ENCODE data around the gene RRP36. TPM values are rescaled to one million over a fixed set of nuclear protein-coding genes. Genes with fewer than 3 reads are reported as not detected.

The RRP36 gene
- total RNA-seq, 1 experiment from 2014 or later = 63.4 TPM

- Histone ChIP-seq H2AFZ (ENCODE audit: low read depth, low read length, poor library complexity, severe bottlenecking) (no peak overlapping the region), H3K79me2 (ENCODE audit: insufficient read depth, low read length) (peaks cover 14% of the 10 kb centered on the region), H3K4me2 (ENCODE audit: low read length) (no peak overlapping the region), H3K27me3 (ENCODE audit: insufficient read depth, low read length) (no peaks in the 10 kb centered on the region), H3K9me2 (ENCODE audit: insufficient read depth) (no peaks in the 10 kb centered on the region), H3K27ac (ENCODE audit: low read depth, low read length) (no peak overlapping the region), H3K4me1 (ENCODE audit: control insufficient read depth in 1 of 2, insufficient read depth in 2 of 2, low read length in 2 of 2) (peaks cover 8 to 18% of the 10 kb centered on the region in 2 experiments; a peak in 3 of 4 replicates), H4K20me1 (ENCODE audit: insufficient read depth) (no peaks in the 10 kb centered on the region), H3K36me3 (ENCODE audit: control insufficient read depth in 1 of 2, insufficient read depth in 2 of 2, low read length in 2 of 2) (peaks cover 0 to 2% of the 10 kb centered on the region in 2 experiments; a peak in 1 of 4 replicates), H3K9ac (ENCODE audit: low read length) (no peak overlapping the region), H3K9me3 (ENCODE audit: control insufficient read depth in 1 of 2, insufficient read depth in 1 of 2, low read depth in 1 of 2, low read length in 2 of 2) (no peaks in the 10 kb centered on the region), H3K4me3 (replicated peaks in 1 of 2; ENCODE audit: low read depth in 1 of 2, low read length in 2 of 2) (no peak overlapping the region)
- ChIA-PET POLR2A (no interaction called here), RAD21 (ENCODE audit: low non-redundant PET in 1 of 2, low total read pairs in 2 of 2, uncharacterized antibody in 2 of 2, unreplicated experiment in 2 of 2) (no interaction called here), CTCF (no interaction called here)
- ATAC-seq = no peak
- intact Hi-C loops (cut with micrococcal nuclease) = no loop called here
- TF ChIP-seq, protein P1, sequence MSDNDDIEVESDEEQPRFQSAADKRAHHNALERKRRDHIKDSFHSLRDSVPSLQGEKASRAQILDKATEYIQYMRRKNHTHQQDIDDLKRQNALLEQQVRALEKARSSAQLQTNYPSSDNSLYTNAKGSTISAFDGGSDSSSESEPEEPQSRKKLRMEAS (IDR thresholded peaks at IDR 0.05) = no peak
- DNase-seq (ENCODE audit: low read depth, low spot score) = no peak
- BruUV-seq (replicated peaks) = no TSS peak
Measured at GRCh38 chr6:43062818-43063217, 41.4 kb downstream of the RRP36 start.

DNA sequence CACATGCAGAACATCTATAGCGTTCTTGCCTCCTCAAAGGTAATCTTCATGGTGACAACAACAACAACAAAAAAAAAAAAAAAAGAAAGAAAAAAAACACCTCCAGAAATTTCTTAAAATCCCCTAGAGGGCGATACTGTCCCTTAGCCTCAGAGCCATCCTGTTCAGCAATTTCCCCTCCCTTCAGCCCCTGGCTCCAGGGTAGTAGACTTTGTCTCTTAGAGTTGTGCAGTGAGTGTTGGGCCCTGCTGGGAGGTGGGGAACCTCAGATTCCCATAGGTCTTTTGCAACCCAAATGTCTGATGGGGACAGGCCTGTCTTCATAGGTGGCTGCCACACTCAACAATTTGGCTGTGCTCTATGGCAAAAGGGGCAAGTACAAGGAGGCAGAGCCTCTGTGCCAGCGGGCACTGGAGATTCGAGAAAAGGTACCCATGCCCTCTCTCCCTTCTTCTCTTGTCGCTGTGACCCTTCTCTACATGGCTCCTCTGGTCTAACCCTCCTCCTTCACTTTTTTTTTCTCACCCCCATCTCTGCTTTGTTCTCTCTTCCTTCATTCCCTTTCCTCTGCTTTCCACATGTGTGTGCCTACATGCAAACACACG lies 48.7 kb downstream of the RRP36 start:
- Histone ChIP-seq H2AFZ (ENCODE audit: low read depth, low read length, poor library complexity, severe bottlenecking) (no peak overlapping the region), H3K4me3 (replicated peaks in 1 of 2; ENCODE audit: low read depth in 1 of 2, low read length in 2 of 2) (no peak overlapping the region), H3K9me2 (ENCODE audit: insufficient read depth) (no peaks in the 10 kb centered on the region), H3K36me3 (ENCODE audit: control insufficient read depth in 1 of 2, insufficient read depth in 2 of 2, low read length in 2 of 2) (no peaks in the 10 kb centered on the region), H4K20me1 (ENCODE audit: insufficient read depth) (no peaks in the 10 kb centered on the region), H3K27ac (ENCODE audit: low read depth, low read length) (no peak overlapping the region), H3K4me2 (ENCODE audit: low read length) (no peak overlapping the region), H3K79me2 (ENCODE audit: insufficient read depth, low read length) (no peaks in the 10 kb centered on the region), H3K9me3 (ENCODE audit: control insufficient read depth in 1 of 2, insufficient read depth in 1 of 2, low read depth in 1 of 2, low read length in 2 of 2) (no peaks in the 10 kb centered on the region), H3K9ac (ENCODE audit: low read length) (no peak overlapping the region), H3K27me3 (ENCODE audit: insufficient read depth, low read length) (no peaks in the 10 kb centered on the region), H3K4me1 (ENCODE audit: control insufficient read depth in 1 of 2, insufficient read depth in 2 of 2, low read length in 2 of 2) (peaks cover 3 to 4% of the 10 kb centered on the region in 2 experiments; a peak in 2 of 4 replicates)
- CTCF ChIA-PET = no interaction called here
- DNase-seq (ENCODE audit: low read depth, low spot score) (peak; percentile 49), ATAC-seq (peak; percentile 89)
- BruUV-seq (replicated peaks) = no TSS peak
- RAD21 ChIA-PET (ENCODE audit: low non-redundant PET in 1 of 2, low total read pairs in 2 of 2, uncharacterized antibody in 2 of 2, unreplicated experiment in 2 of 2) = no interaction called here
- POLR2A ChIA-PET = no interaction called here
- TF ChIP-seq TCF7L2 (IDR thresholded peaks at IDR 0.05; ENCODE audit: borderline replicate concordance, extremely low read depth, insufficient read depth, insufficient read length) = no peak
- TF ChIP-seq, protein P1 (IDR thresholded peaks at IDR 0.05) = no peak
- TF ChIP-seq, protein P2, sequence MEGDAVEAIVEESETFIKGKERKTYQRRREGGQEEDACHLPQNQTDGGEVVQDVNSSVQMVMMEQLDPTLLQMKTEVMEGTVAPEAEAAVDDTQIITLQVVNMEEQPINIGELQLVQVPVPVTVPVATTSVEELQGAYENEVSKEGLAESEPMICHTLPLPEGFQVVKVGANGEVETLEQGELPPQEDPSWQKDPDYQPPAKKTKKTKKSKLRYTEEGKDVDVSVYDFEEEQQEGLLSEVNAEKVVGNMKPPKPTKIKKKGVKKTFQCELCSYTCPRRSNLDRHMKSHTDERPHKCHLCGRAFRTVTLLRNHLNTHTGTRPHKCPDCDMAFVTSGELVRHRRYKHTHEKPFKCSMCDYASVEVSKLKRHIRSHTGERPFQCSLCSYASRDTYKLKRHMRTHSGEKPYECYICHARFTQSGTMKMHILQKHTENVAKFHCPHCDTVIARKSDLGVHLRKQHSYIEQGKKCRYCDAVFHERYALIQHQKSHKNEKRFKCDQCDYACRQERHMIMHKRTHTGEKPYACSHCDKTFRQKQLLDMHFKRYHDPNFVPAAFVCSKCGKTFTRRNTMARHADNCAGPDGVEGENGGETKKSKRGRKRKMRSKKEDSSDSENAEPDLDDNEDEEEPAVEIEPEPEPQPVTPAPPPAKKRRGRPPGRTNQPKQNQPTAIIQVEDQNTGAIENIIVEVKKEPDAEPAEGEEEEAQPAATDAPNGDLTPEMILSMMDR (IDR thresholded peaks at IDR 0.05 in 2 of 3, conservative IDR thresholded peaks at IDR 0.05 in 1 of 3; ENCODE audit: borderline replicate concordance in 1 of 3, insufficient read depth in 1 of 3, low read depth in 2 of 3, low read length in 2 of 3) = peak; percentile 57 to 84 (median 74)
- TF ChIP-seq EGR1 (IDR thresholded peaks at IDR 0.05; ENCODE audit: low read depth) = no peak
- peak; percentile 79 for TF ChIP-seq RAD21 (IDR thresholded peaks at IDR 0.05; ENCODE audit: low read depth)
- intact Hi-C loops (cut with micrococcal nuclease) = loop anchor here (1.0 kb wide), 1 partner anchor 73 kb away; no protein-coding TSS in a partner anchor
